ENCODE data around the gene SIGLEC12. TPM values are rescaled to one million over a fixed set of nuclear protein-coding genes. Genes with fewer than 3 reads are reported as not detected.

Gene SIGLEC12
- total and polyA plus RNA-seq, 9 of the 15 experiments (the other 6 are each of a cell fraction or from before 2014, with no cell fraction given), result 0.08 to 1.3 (median 0.54) TPM

- TF ChIP-seq GATAD2B (IDR thresholded peaks at IDR 0.05; ENCODE audit: borderline replicate concordance) (0 out of 2 replicates have a peak, but pooled peaks have one; percentile 37), ZNF609 (CRISPR knock-in tag; IDR thresholded peaks at IDR 0.05; ENCODE audit: borderline replicate concordance) (no peak), ELF2 (CRISPR knock-in tag; IDR thresholded peaks at IDR 0.05) (no peak), NBN (IDR thresholded peaks at IDR 0.05; ENCODE audit: low read depth) (0 out of 2 replicates have a peak, but pooled peaks have one; percentile 40), ZNF57 (CRISPR knock-in tag; IDR thresholded peaks at IDR 0.05) (no peak), ZFX (CRISPR knock-in tag; IDR thresholded peaks at IDR 0.05) (no peak), SNAPC5 (CRISPR knock-in tag; IDR thresholded peaks at IDR 0.05) (no peak), NR2C2 (CRISPR knock-in tag; IDR thresholded peaks at IDR 0.05) (no peak), NR2C2 (tag; IDR thresholded peaks at IDR 0.05) (no peak), EP300 (IDR thresholded peaks at IDR 0.05; ENCODE audit: low read length) (0 out of 2 replicates have a peak, but pooled peaks have one; percentile 34), SUPT5H (IDR thresholded peaks at IDR 0.05) (no peak), PHB2 (IDR thresholded peaks at IDR 0.05; ENCODE audit: low read depth) (no peak), COPS2 (conservative IDR thresholded peaks at IDR 0.05) (no peak), DIDO1 (tag; IDR thresholded peaks at IDR 0.05; ENCODE audit: low read depth) (no peak), ZC3H11A (IDR thresholded peaks at IDR 0.05; ENCODE audit: low read depth, low read length) (no peak), HDAC6 (IDR thresholded peaks at IDR 0.05; ENCODE audit: low read depth, low read length) (no peak)
- TF ChIP-seq, protein P1, sequence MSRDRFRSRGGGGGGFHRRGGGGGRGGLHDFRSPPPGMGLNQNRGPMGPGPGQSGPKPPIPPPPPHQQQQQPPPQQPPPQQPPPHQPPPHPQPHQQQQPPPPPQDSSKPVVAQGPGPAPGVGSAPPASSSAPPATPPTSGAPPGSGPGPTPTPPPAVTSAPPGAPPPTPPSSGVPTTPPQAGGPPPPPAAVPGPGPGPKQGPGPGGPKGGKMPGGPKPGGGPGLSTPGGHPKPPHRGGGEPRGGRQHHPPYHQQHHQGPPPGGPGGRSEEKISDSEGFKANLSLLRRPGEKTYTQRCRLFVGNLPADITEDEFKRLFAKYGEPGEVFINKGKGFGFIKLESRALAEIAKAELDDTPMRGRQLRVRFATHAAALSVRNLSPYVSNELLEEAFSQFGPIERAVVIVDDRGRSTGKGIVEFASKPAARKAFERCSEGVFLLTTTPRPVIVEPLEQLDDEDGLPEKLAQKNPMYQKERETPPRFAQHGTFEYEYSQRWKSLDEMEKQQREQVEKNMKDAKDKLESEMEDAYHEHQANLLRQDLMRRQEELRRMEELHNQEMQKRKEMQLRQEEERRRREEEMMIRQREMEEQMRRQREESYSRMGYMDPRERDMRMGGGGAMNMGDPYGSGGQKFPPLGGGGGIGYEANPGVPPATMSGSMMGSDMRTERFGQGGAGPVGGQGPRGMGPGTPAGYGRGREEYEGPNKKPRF (IDR thresholded peaks at IDR 0.05; ENCODE audit: low read depth, low read length), result no peak
- TF ChIP-seq, protein P2, sequence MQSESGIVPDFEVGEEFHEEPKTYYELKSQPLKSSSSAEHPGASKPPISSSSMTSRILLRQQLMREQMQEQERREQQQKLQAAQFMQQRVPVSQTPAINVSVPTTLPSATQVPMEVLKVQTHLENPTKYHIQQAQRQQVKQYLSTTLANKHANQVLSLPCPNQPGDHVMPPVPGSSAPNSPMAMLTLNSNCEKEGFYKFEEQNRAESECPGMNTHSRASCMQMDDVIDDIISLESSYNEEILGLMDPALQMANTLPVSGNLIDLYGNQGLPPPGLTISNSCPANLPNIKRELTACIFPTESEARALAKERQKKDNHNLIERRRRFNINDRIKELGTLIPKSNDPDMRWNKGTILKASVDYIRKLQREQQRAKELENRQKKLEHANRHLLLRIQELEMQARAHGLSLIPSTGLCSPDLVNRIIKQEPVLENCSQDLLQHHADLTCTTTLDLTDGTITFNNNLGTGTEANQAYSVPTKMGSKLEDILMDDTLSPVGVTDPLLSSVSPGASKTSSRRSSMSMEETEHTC (IDR thresholded peaks at IDR 0.05), result no peak
- TF ChIP-seq, protein P3, sequence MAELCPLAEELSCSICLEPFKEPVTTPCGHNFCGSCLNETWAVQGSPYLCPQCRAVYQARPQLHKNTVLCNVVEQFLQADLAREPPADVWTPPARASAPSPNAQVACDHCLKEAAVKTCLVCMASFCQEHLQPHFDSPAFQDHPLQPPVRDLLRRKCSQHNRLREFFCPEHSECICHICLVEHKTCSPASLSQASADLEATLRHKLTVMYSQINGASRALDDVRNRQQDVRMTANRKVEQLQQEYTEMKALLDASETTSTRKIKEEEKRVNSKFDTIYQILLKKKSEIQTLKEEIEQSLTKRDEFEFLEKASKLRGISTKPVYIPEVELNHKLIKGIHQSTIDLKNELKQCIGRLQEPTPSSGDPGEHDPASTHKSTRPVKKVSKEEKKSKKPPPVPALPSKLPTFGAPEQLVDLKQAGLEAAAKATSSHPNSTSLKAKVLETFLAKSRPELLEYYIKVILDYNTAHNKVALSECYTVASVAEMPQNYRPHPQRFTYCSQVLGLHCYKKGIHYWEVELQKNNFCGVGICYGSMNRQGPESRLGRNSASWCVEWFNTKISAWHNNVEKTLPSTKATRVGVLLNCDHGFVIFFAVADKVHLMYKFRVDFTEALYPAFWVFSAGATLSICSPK (IDR thresholded peaks at IDR 0.05; ENCODE audit: borderline replicate concordance), result no peak
Observed at GRCh38 chr19:51473009-51473707, 28.4 kb downstream of the SIGLEC12 start (continued).

Measured in K562 (cell line).